Mesodermal cell (in vitro differentiated cells): ENCODE data around the gene VDAC2. TPM values are rescaled to one million over a fixed set of nuclear protein-coding genes. Genes with fewer than 3 reads are reported as not detected.
A peak's percentile ranks its signal among the peaks of the same experiment; 100 is the strongest.

Experiments
- H3K27ac ChIP-seq: 2 replicates; pipeline ENCODE4 v1.7.0; 2013; ENCODE audit warnings: mild to moderate bottlenecking, low read depth, low read length, moderate library complexity; ENCODE audit not compliant: severe bottlenecking
- H3K36me3 ChIP-seq: 2 replicates; pipeline ENCODE4 v1.7.1; 2013; ENCODE audit warnings: mild to moderate bottlenecking, low read length, moderate library complexity; ENCODE audit not compliant: control insufficient read depth, insufficient read depth
- H3K4me1 ChIP-seq: one replicate; pipeline ENCODE4 v1.7.1; 2013; ENCODE audit warnings: mild to moderate bottlenecking, low read length; ENCODE audit not compliant: insufficient read depth, control insufficient read depth, poor library complexity, severe bottlenecking
- H3K4me3 ChIP-seq: 2 replicates; pipeline ENCODE4 v1.7.0; 2013; ENCODE audit warnings: low read length, control low read depth, mild to moderate bottlenecking; ENCODE audit not compliant: insufficient read depth, poor library complexity, severe bottlenecking; ENCODE audit errors: extremely low read depth
- H3K9me3 ChIP-seq: 2 replicates; pipeline ENCODE4 v1.7.1; 2013; ENCODE audit warnings: mild to moderate bottlenecking, low read length, moderate library complexity; ENCODE audit not compliant: control insufficient read depth
- WGBS, 2 experiments: methylation state at CpG; one replicate each; pipeline ENCODE4 v1.1.5; 2013; ENCODE audit warnings: missing lambda C conversion rate in 2 of 2; ENCODE audit not compliant: insufficient coverage in 2 of 2; 5-methylcytosine and 5-hydroxymethylcytosine counted together
- polyA plus RNA-seq, 2 experiments: library from polyadenylated mRNA; stranded (reverse); fragments of 50-300 nt; gene quantifications; one replicate each; pipeline ENCODE4 v1.2.3, GENCODE V29; 2013

The VDAC2 gene
- polyA plus RNA-seq (2013, experiment 1 of 2), result 260 TPM
- polyA plus RNA-seq (2013, experiment 2 of 2), result 260 TPM

GRCh38 chr10:75210282-75211006, at the start of gene VDAC2:
Gene VDAC2 (plus strand): TSS chr10:75210796. CDS start chr10:75211159, 363 bp downstream.
- Histone ChIP-seq H3K9me3 (no peaks in the 10 kb centered on the region), H3K4me3 (peak within 1 kb of the TSS; percentile 97), H3K27ac (peak within 1 kb of the TSS; percentile 99), H3K4me1 (peaks cover 37% of the 10 kb centered on the region), H3K36me3 (peaks cover 38% of the 10 kb centered on the region)
- 0 to 1% methylated on average over 40 to 50 of the region's 80 CpGs for WGBS, 2 experiments

GRCh38 chr10:75165684-75166622, 44.6 kb upstream of the VDAC2 start:
- no CpG with 5 or more reads among the region's 2 CpGs for WGBS, 2 experiments
- H3K9me3 ChIP-seq, result no peaks in the 10 kb centered on the region

GRCh38 chr10:75166623-75166972, 44.0 kb upstream of the VDAC2 start:
- WGBS, 2 experiments, result 83% methylated on average over 1 of the region's 1 CpG; no CpG with 5 or more reads in 1 of the 2 experiments
- no peak overlapping the region for H3K4me3 ChIP-seq
- no peaks in the 10 kb centered on the region for H3K4me1 ChIP-seq
- no peak overlapping the region for H3K27ac ChIP-seq
- H3K9me3 ChIP-seq, result no peaks in the 10 kb centered on the region
- peaks cover 42% of the 10 kb centered on the region for H3K36me3 ChIP-seq

More at GRCh38 chr10:75165684-75166622, 44.6 kb upstream of the VDAC2 start:
- no peak overlapping the region for H3K4me3 ChIP-seq
- no peak overlapping the region for H3K27ac ChIP-seq
- H3K4me1 ChIP-seq, result no peaks in the 10 kb centered on the region
- H3K36me3 ChIP-seq, result peaks cover 43% of the 10 kb centered on the region

GRCh38 chr10:75168275-75168674, 42.3 kb upstream of the VDAC2 start:
- Histone ChIP-seq H3K27ac (no peak overlapping the region), H3K4me3 (no peak overlapping the region), H3K36me3 (peaks cover 54% of the 10 kb centered on the region), H3K9me3 (no peaks in the 10 kb centered on the region), H3K4me1 (no peaks in the 10 kb centered on the region)
- WGBS, 2 experiments, result 89 to 100% methylated on average over 5 of the region's 6 CpGs

GRCh38 chr10:75170215-75170614, 40.4 kb upstream of the VDAC2 start:
- H3K36me3 ChIP-seq, result peaks cover 51% of the 10 kb centered on the region
- no peaks in the 10 kb centered on the region for H3K9me3 ChIP-seq
- no peaks in the 10 kb centered on the region for H3K4me1 ChIP-seq
- no peak overlapping the region for H3K4me3 ChIP-seq
- H3K27ac ChIP-seq, result no peak overlapping the region
- WGBS, 2 experiments, result no CpG with 5 or more reads among the region's 1 CpG

- H3K36me3 ChIP-seq, result peaks cover 49% of the 10 kb centered on the region
- no peaks in the 10 kb centered on the region for H3K9me3 ChIP-seq
- 100% methylated on average over 1 of the region's 2 CpGs; no CpG with 5 or more reads in 1 of the 2 experiments for WGBS, 2 experiments
- H3K27ac ChIP-seq, result no peak overlapping the region
- no peak overlapping the region for H3K4me3 ChIP-seq
- no peaks in the 10 kb centered on the region for H3K4me1 ChIP-seq
Observed at GRCh38 chr10:75175046-75175445, 35.5 kb upstream of the VDAC2 start.

- 91 to 92% methylated on average over 6 of the region's 6 CpGs for WGBS, 2 experiments
- H3K36me3 ChIP-seq, result peaks cover 46% of the 10 kb centered on the region
Observed at GRCh38 chr10:75176046-75176445, 34.5 kb upstream of the VDAC2 start.

GRCh38 chr10:75176736-75177135, 33.9 kb upstream of the VDAC2 start:
- no CpG with 5 or more reads among the region's 1 CpG for WGBS, 2 experiments
- no peak overlapping the region for H3K27ac ChIP-seq
- no peaks in the 10 kb centered on the region for H3K9me3 ChIP-seq
- H3K36me3 ChIP-seq, result peaks cover 46% of the 10 kb centered on the region
- no peak overlapping the region for H3K4me3 ChIP-seq
- H3K4me1 ChIP-seq, result no peaks in the 10 kb centered on the region

More at GRCh38 chr10:75176046-75176445, 34.5 kb upstream of the VDAC2 start:
- H3K27ac ChIP-seq, result no peak overlapping the region
- no peaks in the 10 kb centered on the region for H3K9me3 ChIP-seq
- no peaks in the 10 kb centered on the region for H3K4me1 ChIP-seq
- H3K4me3 ChIP-seq, result no peak overlapping the region

GRCh38 chr10:75179657-75180177, 30.9 kb upstream of the VDAC2 start:
- WGBS, 2 experiments, result no CpG with 5 or more reads among the region's 1 CpG
- Histone ChIP-seq H3K27ac (no peak overlapping the region), H3K9me3 (no peaks in the 10 kb centered on the region), H3K4me3 (no peak overlapping the region), H3K4me1 (no peaks in the 10 kb centered on the region), H3K36me3 (peaks cover 42% of the 10 kb centered on the region)

- H3K4me1 ChIP-seq, result no peaks in the 10 kb centered on the region
- H3K4me3 ChIP-seq, result no peak overlapping the region
- peaks cover 37% of the 10 kb centered on the region for H3K36me3 ChIP-seq
- no CpG with 5 or more reads among the region's 2 CpGs for WGBS, 2 experiments
- H3K9me3 ChIP-seq, result no peaks in the 10 kb centered on the region
- H3K27ac ChIP-seq, result no peak overlapping the region
Observed at GRCh38 chr10:75180592-75180991, 30.0 kb upstream of the VDAC2 start.
